ENCODE results near the gene KANSL1.

DNA sequence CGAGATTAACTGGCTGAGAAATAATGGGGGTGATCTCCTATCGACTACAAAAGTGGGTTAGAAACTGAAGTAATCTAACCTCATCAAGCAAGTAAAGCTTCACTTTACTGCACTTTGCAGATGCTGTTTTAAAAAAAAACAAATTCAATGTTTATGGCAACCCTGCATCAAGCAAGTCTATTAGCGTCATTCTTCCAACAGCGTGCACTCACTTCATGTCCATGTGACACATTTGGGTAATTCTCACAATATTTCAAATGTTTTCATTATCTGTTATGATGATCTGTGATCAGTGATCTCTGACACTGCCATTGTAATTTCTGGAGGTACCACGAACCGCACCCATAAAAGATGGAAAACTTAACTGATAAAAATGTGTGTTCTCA lies 70.8 kb downstream of the KANSL1 start:
- TF ChIP-seq EZH2 (IDR thresholded peaks at IDR 0.05; ENCODE audit: insufficient read depth, low read length) (no peak), CTCF (IDR thresholded peaks at IDR 0.05; ENCODE audit: insufficient read depth, low read depth, low read length) (no peak)
